GM21390 (cell line): ENCODE measurements around the gene TMEM253.

Experiments
- ATAC-seq: cut with Tn5 transposase; IDR thresholded peaks from one replicate; pipeline ENCODE4 v1.9.1; 2021; ENCODE audit not compliant: unreplicated experiment

Gene TMEM253

GRCh38 chr14:21100931-21101330 is at the start of gene TMEM253:
TMEM253 (plus strand) TSS chr14:21101066; CDS start chr14:21101344, 278 bp downstream.
- ATAC-seq: no peak

- ATAC-seq: no peak
Measured at GRCh38 chr14:21053184-21054122, 47.4 kb upstream of the TMEM253 start.

GRCh38 chr14:21054123-21054767 is 46.6 kb upstream of the TMEM253 start:
- ATAC-seq: no peak

GRCh38 chr14:21054768-21055145 is 46.1 kb upstream of the TMEM253 start:
- no peak for ATAC-seq

- ATAC-seq: no peak
Measured at GRCh38 chr14:21055432-21056117, 45.3 kb upstream of the TMEM253 start.

- no peak for ATAC-seq
Measured at GRCh38 chr14:21056520-21057163, 44.2 kb upstream of the TMEM253 start.

- ATAC-seq: no peak
Measured at GRCh38 chr14:21057803-21058675, 42.8 kb upstream of the TMEM253 start, which contains the start of gene RNASE8. RNASE8 (plus strand) TSS chr14:21057822; CDS start chr14:21057893, 71 bp downstream.

GRCh38 chr14:21058903-21059302 is 42.0 kb upstream of the TMEM253 start:
- ATAC-seq: no peak

- ATAC-seq: no peak
Measured at GRCh38 chr14:21059842-21060613, 40.8 kb upstream of the TMEM253 start.

- no peak for ATAC-seq
Measured at GRCh38 chr14:21060614-21061346, 40.1 kb upstream of the TMEM253 start.

- no peak for ATAC-seq
Measured at GRCh38 chr14:21061347-21061668, 39.6 kb upstream of the TMEM253 start.

- no peak for ATAC-seq
Measured at GRCh38 chr14:21063479-21063878, 37.4 kb upstream of the TMEM253 start.

GRCh38 chr14:21066882-21067502 is 33.9 kb upstream of the TMEM253 start:
- ATAC-seq: no peak

GRCh38 chr14:21068521-21069387 is 32.1 kb upstream of the TMEM253 start:
- no peak for ATAC-seq

GRCh38 chr14:21069388-21070082 is 31.3 kb upstream of the TMEM253 start:
- no peak for ATAC-seq

- ATAC-seq: no peak
Measured at GRCh38 chr14:21070083-21070609, 30.7 kb upstream of the TMEM253 start, which contains the start of gene ARHGEF40. ARHGEF40 (plus strand) TSS chr14:21070304; CDS start chr14:21070397, 93 bp downstream.
